ENCODE data around the gene ANKRD55. TPM values are rescaled to one million over a fixed set of nuclear protein-coding genes. Genes with fewer than 3 reads are reported as not detected.

Gene ANKRD55
- total RNA-seq, 1 experiment from 2014 or later: not detected

GRCh38 chr5:56078278-56079156, 154.6 kb downstream of the ANKRD55 start (continued):
- TF ChIP-seq ZNF281 (CRISPR knock-in tag; IDR thresholded peaks at IDR 0.05) (no peak), CBFB (CRISPR knock-in tag; IDR thresholded peaks at IDR 0.05; ENCODE audit: low read depth) (no peak), ERG (CRISPR knock-in tag; IDR thresholded peaks at IDR 0.05) (no peak), FOXP1 (CRISPR knock-in tag; IDR thresholded peaks at IDR 0.05; ENCODE audit: borderline replicate concordance) (no peak)

- no peak for ATAC-seq
- Mint-ChIP-seq H3K27ac (no peak overlapping the region), H3K4me1 (no peaks in the 10 kb centered on the region), H3K4me3 (no peak overlapping the region), H3K9me3 (0 out of 2 replicates have a peak, but pooled peaks cover 5% of the 10 kb centered on the region), H3K27me3 (ENCODE audit: low read depth) (no peaks in the 10 kb centered on the region), H3K36me3 (no peaks in the 10 kb centered on the region)
- DNase-seq (ENCODE audit: low spot score): no peak
- CTCF ChIA-PET: no interaction called here
- TF ChIP-seq ZNF423 (CRISPR knock-in tag; IDR thresholded peaks at IDR 0.05) (no peak), AR (CRISPR knock-in tag; IDR thresholded peaks at IDR 0.05) (no peak), USF2 (CRISPR knock-in tag; IDR thresholded peaks at IDR 0.05) (no peak)
- POLR2A ChIA-PET: no interaction called here
Observed at GRCh38 chr5:56077796-56078233, 155.3 kb downstream of the ANKRD55 start.

- peaks cover 8% of the 10 kb centered on the region; the same call in 1 of the 2 replicates for H3K9me3 Mint-ChIP-seq
- no peaks in the 10 kb centered on the region for H3K27me3 Mint-ChIP-seq (ENCODE audit: low read depth)
- no peak for DNase-seq (ENCODE audit: low spot score)
- POLR2A ChIA-PET: no interaction called here
- no peak overlapping the region for H3K4me3 Mint-ChIP-seq
- no peaks in the 10 kb centered on the region for H3K36me3 Mint-ChIP-seq
- CTCF ChIA-PET: no interaction called here
- H3K4me1 Mint-ChIP-seq: no peaks in the 10 kb centered on the region
- no peak overlapping the region for H3K27ac Mint-ChIP-seq
- ATAC-seq: no peak
- no peak for TF ChIP-seq ZNF232 (CRISPR knock-in tag; IDR thresholded peaks at IDR 0.05)
- no peak for TF ChIP-seq KAT7 (CRISPR knock-in tag; IDR thresholded peaks at IDR 0.05; ENCODE audit: borderline replicate concordance)
- no peak for TF ChIP-seq AR (CRISPR knock-in tag; IDR thresholded peaks at IDR 0.05)
- no peak for TF ChIP-seq ZNF317 (CRISPR knock-in tag; IDR thresholded peaks at IDR 0.05; ENCODE audit: borderline replicate concordance, low read depth)
- TF ChIP-seq NR2C2 (CRISPR knock-in tag; IDR thresholded peaks at IDR 0.05): no peak
- no peak for TF ChIP-seq MYBL2 (CRISPR knock-in tag; IDR thresholded peaks at IDR 0.05)
- TF ChIP-seq JAZF1 (CRISPR knock-in tag; IDR thresholded peaks at IDR 0.05): no peak
- TF ChIP-seq TCF7 (CRISPR knock-in tag; IDR thresholded peaks at IDR 0.05; ENCODE audit: low read depth): no peak
- no peak for TF ChIP-seq ZNF263 (CRISPR knock-in tag; IDR thresholded peaks at IDR 0.05; ENCODE audit: low read depth)
- TF ChIP-seq ZNF138 (CRISPR knock-in tag; conservative IDR thresholded peaks at IDR 0.05): no peak
- TF ChIP-seq ZBTB21 (CRISPR knock-in tag; IDR thresholded peaks at IDR 0.05; ENCODE audit: borderline replicate concordance): no peak
- no peak for TF ChIP-seq GRHL2 (CRISPR knock-in tag; IDR thresholded peaks at IDR 0.05; ENCODE audit: insufficient replicate concordance, severe bottlenecking)
- TF ChIP-seq ZNF281 (CRISPR knock-in tag; IDR thresholded peaks at IDR 0.05): no peak
Observed at GRCh38 chr5:56076486-56076885, 156.6 kb downstream of the ANKRD55 start.

Measured in WTC11 (cell line).